22Rv1 (cell line): Measurements from ENCODE around the gene NUP85.

Source experiments
- ZFX ChIP-seq: fragments of 450-650 bp; IDR thresholded peaks from 2 replicates; pipeline ENCODE4 v1.6.1; 2017; ENCODE audit warnings: antibody characterized with exemption, borderline replicate concordance
- TF ChIP-seq, protein P1 (sequence below): fragments of 450-650 bp; IDR thresholded peaks from 2 replicates; pipeline ENCODE4 v1.5.1; 2017; ENCODE audit warnings: mild to moderate bottlenecking

DNA sequence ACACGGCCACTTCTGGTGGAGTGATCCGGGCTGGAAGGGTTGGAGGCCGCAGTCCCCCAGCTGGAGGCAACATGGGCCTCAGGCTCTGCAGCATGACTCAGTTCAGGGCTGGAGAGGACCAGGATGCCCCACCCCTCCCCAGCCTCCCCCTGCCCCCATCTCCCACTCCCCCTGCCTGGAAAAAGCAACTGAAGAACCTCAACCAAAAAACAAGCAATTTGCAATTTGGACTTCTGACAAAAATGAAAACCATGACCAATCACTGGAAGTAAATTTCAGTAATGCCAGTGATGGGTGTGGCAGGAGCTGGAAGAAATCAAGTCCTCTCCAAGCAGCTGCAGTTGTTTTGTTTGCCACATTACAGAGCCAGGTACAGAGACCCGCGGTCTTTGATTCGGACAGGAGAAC lies 72.2 kb downstream of the NUP85 start:
- TF ChIP-seq, protein P1, sequence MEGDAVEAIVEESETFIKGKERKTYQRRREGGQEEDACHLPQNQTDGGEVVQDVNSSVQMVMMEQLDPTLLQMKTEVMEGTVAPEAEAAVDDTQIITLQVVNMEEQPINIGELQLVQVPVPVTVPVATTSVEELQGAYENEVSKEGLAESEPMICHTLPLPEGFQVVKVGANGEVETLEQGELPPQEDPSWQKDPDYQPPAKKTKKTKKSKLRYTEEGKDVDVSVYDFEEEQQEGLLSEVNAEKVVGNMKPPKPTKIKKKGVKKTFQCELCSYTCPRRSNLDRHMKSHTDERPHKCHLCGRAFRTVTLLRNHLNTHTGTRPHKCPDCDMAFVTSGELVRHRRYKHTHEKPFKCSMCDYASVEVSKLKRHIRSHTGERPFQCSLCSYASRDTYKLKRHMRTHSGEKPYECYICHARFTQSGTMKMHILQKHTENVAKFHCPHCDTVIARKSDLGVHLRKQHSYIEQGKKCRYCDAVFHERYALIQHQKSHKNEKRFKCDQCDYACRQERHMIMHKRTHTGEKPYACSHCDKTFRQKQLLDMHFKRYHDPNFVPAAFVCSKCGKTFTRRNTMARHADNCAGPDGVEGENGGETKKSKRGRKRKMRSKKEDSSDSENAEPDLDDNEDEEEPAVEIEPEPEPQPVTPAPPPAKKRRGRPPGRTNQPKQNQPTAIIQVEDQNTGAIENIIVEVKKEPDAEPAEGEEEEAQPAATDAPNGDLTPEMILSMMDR = no peak
- no peak for TF ChIP-seq ZFX
